ENCODE results near the gene FNBP1. TPM values are rescaled to one million over a fixed set of nuclear protein-coding genes. Genes with fewer than 3 reads are reported as not detected.

FNBP1 gene
- total RNA-seq, 3 donors from 2014 or later, result 156 to 174 (median 163) TPM

DNA sequence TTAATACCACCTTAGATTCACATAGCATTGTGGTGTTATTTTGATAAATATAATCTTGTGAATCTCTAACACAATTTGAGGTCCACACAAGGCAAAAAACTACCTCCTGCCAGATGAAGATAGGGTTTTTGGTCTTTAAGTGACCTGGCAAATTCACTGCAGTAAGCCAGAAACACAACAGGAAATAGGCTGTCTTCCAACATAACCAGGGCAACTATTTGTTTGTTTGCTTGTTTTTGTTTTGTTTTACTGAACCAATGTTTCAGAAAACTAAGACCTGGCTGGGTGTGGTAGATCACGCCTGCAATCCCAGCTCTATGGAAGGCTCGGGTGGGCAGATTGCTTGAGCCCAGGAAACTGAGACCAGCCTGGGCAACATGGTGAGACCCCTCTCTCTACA is 112.2 kb downstream of the FNBP1 start:
- no peak overlapping the region for H3K4me3 Mint-ChIP-seq
- H3K9me3 Mint-ChIP-seq, result no peaks in the 10 kb centered on the region
- peaks cover 22% of the 10 kb centered on the region for H3K36me3 Mint-ChIP-seq (ENCODE audit: insufficient read depth)
- DNase-seq (no peak), ATAC-seq (no peak)
- H3K4me1 Mint-ChIP-seq (ENCODE audit: low read depth), result peaks cover 58% of the 10 kb centered on the region
- no peaks in the 10 kb centered on the region for H3K27me3 Mint-ChIP-seq (ENCODE audit: low read depth)

DNA sequence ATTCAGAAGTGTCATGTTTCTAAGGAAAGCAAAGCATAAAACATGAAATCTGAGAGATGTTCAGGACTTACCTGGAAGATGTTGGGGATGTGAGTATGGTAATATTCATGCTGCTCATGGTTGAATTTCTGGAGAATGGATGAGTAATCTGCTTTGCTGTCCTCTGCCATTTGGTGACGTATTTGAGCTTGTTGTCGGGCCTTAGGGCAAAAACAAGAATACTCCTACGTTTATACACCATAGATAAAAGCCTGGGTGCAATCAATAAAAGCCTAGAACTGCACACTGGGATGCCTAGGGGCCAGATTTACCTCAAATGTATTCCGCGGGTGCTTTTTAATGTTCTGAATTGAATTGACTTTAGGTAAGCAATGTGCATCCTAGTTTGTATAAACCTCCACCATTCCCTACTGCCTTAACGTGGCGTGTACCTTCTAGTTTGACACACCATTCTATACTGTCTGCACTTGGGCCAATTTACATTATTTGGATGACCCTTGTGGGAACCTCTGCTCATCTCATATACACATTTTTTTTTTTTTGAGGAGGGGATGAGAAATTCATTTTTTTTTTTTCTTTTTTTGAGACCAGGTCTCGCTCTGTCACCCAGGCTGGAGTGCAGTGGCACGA is 113.4 kb downstream of the FNBP1 start:
- H3K9me3 Mint-ChIP-seq, result no peaks in the 10 kb centered on the region
- H3K27me3 Mint-ChIP-seq (ENCODE audit: low read depth), result no peaks in the 10 kb centered on the region
- H3K4me3 Mint-ChIP-seq, result no peak overlapping the region
- peaks cover 51% of the 10 kb centered on the region for H3K4me1 Mint-ChIP-seq (ENCODE audit: low read depth)
- ATAC-seq (peak in 1 of 2 donors; percentile 31), DNase-seq (no peak)
- peaks cover 22% of the 10 kb centered on the region for H3K36me3 Mint-ChIP-seq (ENCODE audit: insufficient read depth)

DNA sequence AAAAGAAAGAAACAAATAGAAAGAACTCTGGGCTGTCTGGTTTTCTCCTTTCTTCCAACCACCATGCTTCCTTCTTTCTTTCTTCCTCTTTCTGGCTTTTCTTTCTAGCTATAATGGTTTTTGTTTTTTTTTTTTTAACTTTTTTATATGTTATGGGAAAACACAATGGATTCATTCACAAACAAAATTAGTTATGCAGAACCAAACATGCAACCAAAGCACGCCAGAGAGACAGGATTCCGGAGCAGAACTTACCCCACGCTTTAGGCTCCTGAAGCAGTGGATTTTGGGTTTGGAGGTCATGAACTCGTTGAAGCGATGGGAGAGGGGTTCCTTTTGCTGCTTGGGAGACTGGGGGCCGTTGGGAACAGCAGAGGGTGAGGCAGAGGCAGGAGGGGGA is 119.4 kb downstream of the FNBP1 start:
- DNase-seq (no peak), ATAC-seq (no peak)
- peaks cover 14% of the 10 kb centered on the region for H3K4me1 Mint-ChIP-seq (ENCODE audit: low read depth)
- H3K36me3 Mint-ChIP-seq (ENCODE audit: insufficient read depth), result peaks cover 35% of the 10 kb centered on the region
- no peak overlapping the region for H3K4me3 Mint-ChIP-seq
- no peaks in the 10 kb centered on the region for H3K27me3 Mint-ChIP-seq (ENCODE audit: low read depth)
- H3K9me3 Mint-ChIP-seq, result no peaks in the 10 kb centered on the region

DNA sequence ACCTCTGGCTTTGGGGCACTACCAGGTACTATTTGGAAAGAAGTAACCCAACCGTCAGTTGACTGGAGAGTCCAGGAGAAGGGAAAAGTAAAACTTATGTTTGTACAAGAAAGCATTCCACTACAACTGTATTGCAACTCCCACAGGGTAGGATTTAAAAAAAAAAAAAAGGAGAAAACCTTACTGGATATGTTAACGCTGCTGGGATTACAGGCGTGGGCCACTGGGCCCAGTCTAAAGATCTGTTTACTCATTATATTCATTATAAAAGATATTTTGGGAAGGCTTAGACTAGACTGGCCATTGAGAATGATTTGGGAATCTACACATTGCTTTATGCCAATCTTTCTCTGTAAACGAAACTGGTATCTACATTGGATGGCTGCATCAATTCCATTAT is 121.1 kb downstream of the FNBP1 start:
- no peaks in the 10 kb centered on the region for H3K27me3 Mint-ChIP-seq (ENCODE audit: low read depth)
- peaks cover 41% of the 10 kb centered on the region for H3K36me3 Mint-ChIP-seq (ENCODE audit: insufficient read depth)
- no peak overlapping the region for H3K4me3 Mint-ChIP-seq
- peaks cover 18% of the 10 kb centered on the region for H3K4me1 Mint-ChIP-seq (ENCODE audit: low read depth)
- DNase-seq, result no peak
- no peak for ATAC-seq
- H3K9me3 Mint-ChIP-seq, result no peaks in the 10 kb centered on the region

DNA sequence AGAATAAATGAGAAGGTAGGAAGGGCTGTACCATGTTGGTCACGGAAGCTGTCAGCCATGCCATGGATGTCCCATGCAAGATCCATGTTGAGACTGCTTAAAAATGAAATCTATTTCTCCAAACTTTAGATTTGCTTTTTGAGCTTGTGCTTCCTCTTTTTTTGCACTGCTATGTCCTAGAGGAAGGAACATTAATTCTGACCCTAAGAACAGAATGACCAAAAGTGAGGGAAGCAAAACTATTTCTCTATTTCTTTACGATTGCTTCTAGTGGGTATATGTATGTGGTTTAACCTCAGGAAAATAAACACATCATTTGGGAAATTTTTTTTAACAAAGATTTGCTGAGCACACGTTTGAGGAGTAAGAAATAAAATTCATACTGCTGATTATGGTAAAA is 123.1 kb downstream of the FNBP1 start:
- DNase-seq, result no peak
- Mint-ChIP-seq H3K4me1 (ENCODE audit: low read depth) (peaks cover 23% of the 10 kb centered on the region), H3K9me3 (no peaks in the 10 kb centered on the region), H3K4me3 (no peak overlapping the region), H3K36me3 (ENCODE audit: insufficient read depth) (peaks cover 36% of the 10 kb centered on the region), H3K27me3 (ENCODE audit: low read depth) (no peaks in the 10 kb centered on the region)
- no peak for ATAC-seq

DNA sequence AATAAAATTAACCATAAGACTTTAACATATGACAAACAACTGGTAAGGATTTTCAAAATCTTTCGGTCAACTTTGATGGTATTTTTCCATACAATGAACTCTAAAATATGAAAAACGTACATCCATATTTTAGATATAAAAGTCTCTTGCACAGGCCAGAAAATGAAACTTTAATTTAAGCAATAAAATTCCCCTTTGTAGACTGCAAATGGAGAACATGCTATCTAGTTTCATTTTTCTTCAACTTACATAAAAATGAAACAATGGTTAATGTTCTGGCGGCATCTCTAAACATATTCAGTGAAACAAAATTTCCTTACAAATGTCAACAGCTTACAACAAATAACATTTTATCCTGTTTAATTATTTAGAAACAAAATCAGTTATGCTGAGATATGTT is 123.7 kb downstream of the FNBP1 start:
- Mint-ChIP-seq H3K9me3 (no peaks in the 10 kb centered on the region), H3K27me3 (ENCODE audit: low read depth) (no peaks in the 10 kb centered on the region), H3K4me1 (ENCODE audit: low read depth) (peaks cover 23% of the 10 kb centered on the region), H3K36me3 (ENCODE audit: insufficient read depth) (peaks cover 33% of the 10 kb centered on the region), H3K4me3 (no peak overlapping the region)
- no peak for DNase-seq
- ATAC-seq, result peak in 1 of 2 donors; percentile 63

DNA sequence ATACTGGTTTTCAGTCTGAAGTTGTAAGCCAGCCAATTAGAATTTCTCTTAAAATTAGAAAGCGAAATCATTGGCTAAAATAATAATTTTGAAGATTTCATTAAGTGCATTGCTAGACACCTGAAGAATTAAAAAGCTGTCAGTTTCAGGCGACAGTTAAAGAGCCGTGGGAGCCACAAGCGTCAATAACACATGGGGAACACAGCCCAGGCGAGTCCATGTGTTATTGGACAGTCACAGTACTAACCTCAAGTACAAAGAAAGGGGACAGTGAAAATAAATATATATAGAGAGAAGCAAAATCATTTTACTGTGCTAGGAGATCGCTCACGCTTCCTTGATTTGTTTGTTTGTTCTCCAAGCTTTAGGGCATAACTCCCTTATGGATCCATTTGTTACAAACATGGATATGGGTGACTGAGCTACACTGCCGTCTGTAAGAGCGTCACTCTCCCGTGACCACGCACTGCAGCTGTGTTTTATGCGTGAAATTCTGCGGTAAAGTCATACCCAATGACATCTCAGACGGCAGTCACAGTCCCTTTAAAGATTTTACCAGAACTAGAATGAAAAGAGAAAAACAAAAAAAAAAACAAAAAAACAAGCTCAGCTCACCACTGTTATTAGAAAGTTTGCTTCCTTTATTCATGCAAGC is 124.6 kb downstream of the FNBP1 start:
- no peaks in the 10 kb centered on the region for H3K9me3 Mint-ChIP-seq
- H3K27me3 Mint-ChIP-seq (ENCODE audit: low read depth), result no peaks in the 10 kb centered on the region
- DNase-seq, result no peak
- H3K36me3 Mint-ChIP-seq (ENCODE audit: insufficient read depth), result peaks cover 30% of the 10 kb centered on the region
- H3K4me3 Mint-ChIP-seq, result no peak overlapping the region
- ATAC-seq, result no peak
- peaks cover 23% of the 10 kb centered on the region for H3K4me1 Mint-ChIP-seq (ENCODE audit: low read depth)

DNA sequence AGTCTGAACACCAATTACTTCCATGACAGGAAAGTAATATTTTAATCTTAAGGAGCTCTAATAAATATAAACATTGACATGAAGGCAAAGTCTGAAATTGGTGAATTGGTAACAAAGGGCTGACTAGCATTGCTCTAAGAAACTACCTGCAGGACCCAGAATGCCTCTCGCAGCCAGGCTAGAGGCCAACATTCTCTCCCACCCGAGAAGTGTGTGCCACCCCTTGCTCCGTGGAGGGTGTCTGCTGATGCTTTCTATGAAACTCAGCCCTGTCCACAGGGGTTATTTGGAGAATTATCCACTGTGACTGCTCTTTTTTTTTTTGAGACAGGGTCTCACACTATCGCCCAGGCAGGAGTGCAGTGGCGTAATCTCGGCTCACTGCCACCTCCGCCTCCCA is 126.3 kb downstream of the FNBP1 start:
- Mint-ChIP-seq H3K36me3 (ENCODE audit: insufficient read depth) (peaks cover 18% of the 10 kb centered on the region), H3K4me1 (ENCODE audit: low read depth) (peaks cover 20% of the 10 kb centered on the region), H3K9me3 (no peaks in the 10 kb centered on the region), H3K4me3 (no peak overlapping the region), H3K27me3 (ENCODE audit: low read depth) (no peaks in the 10 kb centered on the region)
- DNase-seq, result no peak
- ATAC-seq, result no peak

DNA sequence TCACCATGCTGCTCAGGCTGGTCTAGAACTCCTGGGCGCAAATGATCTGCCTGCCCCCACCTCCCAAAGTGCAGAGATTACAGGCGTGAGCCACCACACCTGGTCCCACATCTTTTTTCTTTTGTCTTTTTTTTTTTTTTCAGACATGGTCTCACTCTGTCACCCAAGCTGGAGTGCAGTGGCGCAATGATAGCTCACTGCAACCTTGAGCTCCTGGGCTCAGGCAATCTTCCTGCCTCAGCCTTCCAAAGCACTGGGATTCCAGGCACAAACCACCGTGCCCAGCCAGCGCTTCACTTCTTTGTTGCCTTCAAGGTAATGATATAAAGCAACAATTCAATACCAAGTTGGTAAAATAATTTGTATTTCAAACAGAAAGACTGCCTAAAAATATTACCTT is 128.9 kb downstream of the FNBP1 start:
- Mint-ChIP-seq H3K9me3 (no peaks in the 10 kb centered on the region), H3K4me3 (no peak overlapping the region), H3K27me3 (ENCODE audit: low read depth) (no peaks in the 10 kb centered on the region), H3K4me1 (ENCODE audit: low read depth) (peaks cover 22% of the 10 kb centered on the region), H3K36me3 (ENCODE audit: insufficient read depth) (peaks cover 17% of the 10 kb centered on the region)
- ATAC-seq (no peak), DNase-seq (no peak)

DNA sequence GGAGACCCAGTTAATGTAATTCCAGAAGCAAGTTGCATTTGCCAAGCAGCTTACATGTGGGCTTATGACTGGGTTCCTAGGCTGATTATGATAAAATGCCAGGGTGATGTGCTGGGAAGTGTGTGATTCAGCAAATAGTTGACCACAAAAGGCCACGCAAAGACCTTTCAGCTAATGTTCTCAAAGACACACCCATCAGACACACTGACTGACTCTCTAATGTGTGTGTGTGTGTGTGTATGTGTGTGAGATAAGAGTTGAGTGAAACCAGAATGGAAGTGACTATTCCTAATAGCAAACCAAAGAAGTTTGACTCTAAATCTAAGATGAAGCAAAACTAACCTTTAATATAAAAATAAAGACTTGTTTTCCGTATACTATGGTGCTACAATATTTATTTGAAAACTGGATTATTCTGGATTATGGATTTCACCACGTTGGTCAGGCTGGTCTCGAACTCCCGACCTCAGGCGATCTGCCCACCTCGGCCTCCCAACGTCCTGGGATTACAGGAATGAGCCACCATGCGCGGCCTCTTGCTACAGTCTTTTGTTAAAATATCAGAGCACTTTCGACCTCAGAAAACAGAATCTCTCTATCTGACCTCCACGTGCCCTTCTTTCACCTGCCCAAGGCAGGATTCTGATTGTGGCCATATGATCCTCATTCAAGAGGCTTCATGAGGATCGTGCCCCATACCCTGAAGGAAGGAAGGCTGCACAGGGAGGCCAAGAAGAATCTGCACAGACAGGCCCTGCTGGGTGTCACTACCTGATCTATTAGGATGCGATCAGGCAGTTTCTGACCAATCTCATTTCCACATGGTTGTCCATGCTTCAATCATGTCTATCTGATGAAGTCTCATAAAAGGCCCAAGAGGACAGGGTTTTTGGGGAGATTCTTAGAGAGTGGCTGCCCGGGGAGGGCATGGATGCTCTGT is 132.1 kb downstream of the FNBP1 start:
- Mint-ChIP-seq H3K9me3 (no peaks in the 10 kb centered on the region), H3K4me1 (ENCODE audit: low read depth) (peaks cover 13% of the 10 kb centered on the region), H3K4me3 (no peak overlapping the region), H3K27me3 (ENCODE audit: low read depth) (no peaks in the 10 kb centered on the region), H3K36me3 (ENCODE audit: insufficient read depth) (peaks cover 17% of the 10 kb centered on the region)
- peak; percentile 50 to 77 for ATAC-seq
- no peak for DNase-seq

DNA sequence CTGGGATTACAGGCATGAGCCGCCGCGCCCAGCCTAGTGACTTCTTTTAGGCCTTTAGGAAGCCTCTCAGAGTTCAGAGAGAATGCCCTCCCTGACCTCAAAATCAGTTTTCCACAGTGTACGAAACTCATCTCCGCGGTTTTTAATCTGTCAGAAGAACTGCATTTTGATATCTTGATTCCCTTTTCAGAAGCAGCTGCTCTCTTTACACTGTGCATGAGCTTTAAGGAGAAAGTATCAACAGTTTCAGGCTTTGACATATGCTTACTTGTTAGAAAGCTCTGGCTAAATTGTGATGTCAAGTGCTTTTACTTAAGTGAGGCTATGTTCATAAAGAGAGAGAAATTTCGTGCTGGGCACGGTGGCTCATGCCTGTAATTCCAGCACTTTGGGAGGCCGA is 133.1 kb downstream of the FNBP1 start:
- Mint-ChIP-seq H3K27me3 (ENCODE audit: low read depth) (no peaks in the 10 kb centered on the region), H3K4me3 (no peak overlapping the region), H3K36me3 (ENCODE audit: insufficient read depth) (peaks cover 22% of the 10 kb centered on the region), H3K4me1 (ENCODE audit: low read depth) (peaks cover 8% of the 10 kb centered on the region), H3K9me3 (no peaks in the 10 kb centered on the region)
- ATAC-seq, result no peak
- DNase-seq, result no peak

DNA sequence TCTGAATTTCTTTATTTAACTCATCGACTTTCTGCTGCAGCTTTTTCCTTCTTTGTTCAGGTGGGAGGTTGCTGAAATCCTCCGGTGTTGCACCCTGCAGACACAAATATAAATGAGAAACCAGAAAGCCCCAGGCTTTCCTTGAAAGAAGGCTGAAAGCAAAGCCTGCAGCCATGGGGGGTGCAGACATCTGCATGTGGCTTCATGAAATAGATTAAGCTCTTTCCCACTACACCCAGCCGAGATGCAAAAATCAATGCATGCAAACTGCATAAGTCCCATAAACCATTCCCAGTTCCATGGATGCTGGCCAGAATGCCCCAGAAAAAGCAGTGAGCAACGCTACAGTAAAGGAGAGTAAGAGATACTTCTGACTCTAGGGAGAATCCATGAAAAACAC is 134.1 kb downstream of the FNBP1 start:
- Mint-ChIP-seq H3K4me1 (ENCODE audit: low read depth) (peaks cover 10% of the 10 kb centered on the region), H3K9me3 (no peaks in the 10 kb centered on the region), H3K4me3 (no peak overlapping the region), H3K36me3 (ENCODE audit: insufficient read depth) (peaks cover 30% of the 10 kb centered on the region), H3K27me3 (ENCODE audit: low read depth) (no peaks in the 10 kb centered on the region)
- DNase-seq (no peak), ATAC-seq (no peak)

DNA sequence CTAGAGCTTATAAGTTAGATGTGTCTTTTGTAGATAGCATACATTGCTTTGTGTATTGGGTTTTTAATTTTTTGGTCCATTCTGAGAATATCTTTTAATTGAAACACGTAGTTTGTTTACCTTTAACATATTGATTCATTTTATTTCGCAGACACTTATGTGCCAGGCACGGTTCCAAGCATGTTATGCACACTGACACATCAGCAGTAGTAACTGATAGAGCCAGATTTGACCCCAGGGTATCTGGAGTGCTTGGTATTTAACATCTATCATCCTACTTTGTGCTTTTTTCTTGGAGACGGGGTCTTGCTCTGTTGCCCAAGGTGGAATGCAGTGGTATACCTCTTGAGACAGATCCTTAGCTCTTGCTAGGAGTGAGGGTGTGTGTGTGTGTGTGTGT is 135.8 kb downstream of the FNBP1 start:
- Mint-ChIP-seq H3K4me1 (ENCODE audit: low read depth) (peaks cover 13% of the 10 kb centered on the region), H3K27me3 (ENCODE audit: low read depth) (no peaks in the 10 kb centered on the region), H3K9me3 (no peaks in the 10 kb centered on the region), H3K36me3 (ENCODE audit: insufficient read depth) (peaks cover 36% of the 10 kb centered on the region), H3K4me3 (no peak overlapping the region)
- no peak for ATAC-seq
- no peak for DNase-seq

DNA sequence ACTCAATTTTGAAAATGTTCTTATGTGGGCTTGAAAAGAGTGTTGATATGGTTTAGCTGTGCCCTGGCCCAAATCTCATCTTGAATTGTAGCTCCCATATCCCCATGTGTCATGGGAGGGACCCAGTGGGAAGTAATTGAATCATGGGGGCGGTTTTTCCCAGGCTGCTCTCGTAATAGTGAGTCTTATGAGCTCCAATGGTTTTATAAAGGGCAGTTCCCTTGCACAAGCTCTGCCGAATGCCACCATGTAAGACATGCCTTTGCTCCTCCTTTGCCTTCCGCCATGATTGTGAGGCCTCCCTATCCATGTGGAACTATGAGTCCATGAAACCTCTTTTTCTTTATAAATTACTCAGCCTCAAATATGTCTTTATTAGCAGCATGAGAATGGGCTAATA is 136.7 kb downstream of the FNBP1 start:
- no peak for DNase-seq
- Mint-ChIP-seq H3K4me1 (ENCODE audit: low read depth) (peaks cover 13% of the 10 kb centered on the region), H3K4me3 (no peak overlapping the region), H3K36me3 (ENCODE audit: insufficient read depth) (peaks cover 43% of the 10 kb centered on the region), H3K27me3 (ENCODE audit: low read depth) (no peaks in the 10 kb centered on the region), H3K9me3 (no peaks in the 10 kb centered on the region)
- no peak for ATAC-seq
